Activated CD4-positive, alpha-beta T cell treated with anti-CD3 and anti-CD28 coated beads, Interleukin-2, Interleukin-6, amounts not matched to agents 100 ng/mL and 50 ng/mL, durations not matched to agents 16 hours and 8 hours (primary cell): ENCODE measurements around the gene TMEM87B.

Experiments
- DNase-seq: peaks from one replicate; pipeline ENCODE4 v3.0.0-alpha.2; 2020

TMEM87B gene

GRCh38 chr2:112152476-112153178 lies 97.6 kb downstream of the TMEM87B start:
- DNase-seq = no peak

DNA sequence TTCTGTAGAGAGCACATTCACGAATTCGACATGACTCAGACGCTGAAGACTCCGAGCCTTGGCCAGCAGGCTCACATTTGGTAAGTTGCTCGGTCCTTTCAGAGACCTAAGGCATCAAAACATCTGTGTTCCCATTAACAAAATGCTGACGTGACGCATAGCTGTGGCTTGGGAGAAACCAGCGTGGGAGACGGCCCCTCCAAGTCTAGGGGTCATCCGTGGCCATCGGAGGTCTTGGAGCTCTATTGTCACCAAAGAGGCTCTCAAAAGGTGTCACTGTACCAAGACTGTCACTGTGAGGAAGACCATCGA lies 98.1 kb downstream of the TMEM87B start:
- DNase-seq = no peak

DNA sequence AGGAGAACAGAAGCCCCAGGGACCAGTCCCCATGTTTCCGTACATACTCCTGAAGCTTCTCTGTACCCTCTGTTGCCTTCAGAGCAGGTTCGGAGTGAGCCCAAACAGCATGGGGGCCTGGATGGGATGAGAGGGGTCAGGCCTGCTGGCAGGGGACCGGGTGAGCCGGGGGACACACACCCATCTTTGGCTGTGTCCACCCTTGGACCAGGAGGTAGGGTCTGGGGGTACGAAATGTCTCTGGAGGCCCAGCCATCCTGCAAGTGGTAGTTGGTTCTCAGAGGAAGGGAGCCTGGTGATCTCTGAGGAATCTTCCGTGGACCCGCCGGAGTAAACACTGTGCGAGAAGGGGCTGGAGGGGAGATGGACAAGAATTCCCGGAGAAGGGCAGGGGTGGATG lies 98.4 kb downstream of the TMEM87B start:
- no peak for DNase-seq

- DNase-seq = no peak
Observed at GRCh38 chr2:112154246-112155117, 99.4 kb downstream of the TMEM87B start.

DNA sequence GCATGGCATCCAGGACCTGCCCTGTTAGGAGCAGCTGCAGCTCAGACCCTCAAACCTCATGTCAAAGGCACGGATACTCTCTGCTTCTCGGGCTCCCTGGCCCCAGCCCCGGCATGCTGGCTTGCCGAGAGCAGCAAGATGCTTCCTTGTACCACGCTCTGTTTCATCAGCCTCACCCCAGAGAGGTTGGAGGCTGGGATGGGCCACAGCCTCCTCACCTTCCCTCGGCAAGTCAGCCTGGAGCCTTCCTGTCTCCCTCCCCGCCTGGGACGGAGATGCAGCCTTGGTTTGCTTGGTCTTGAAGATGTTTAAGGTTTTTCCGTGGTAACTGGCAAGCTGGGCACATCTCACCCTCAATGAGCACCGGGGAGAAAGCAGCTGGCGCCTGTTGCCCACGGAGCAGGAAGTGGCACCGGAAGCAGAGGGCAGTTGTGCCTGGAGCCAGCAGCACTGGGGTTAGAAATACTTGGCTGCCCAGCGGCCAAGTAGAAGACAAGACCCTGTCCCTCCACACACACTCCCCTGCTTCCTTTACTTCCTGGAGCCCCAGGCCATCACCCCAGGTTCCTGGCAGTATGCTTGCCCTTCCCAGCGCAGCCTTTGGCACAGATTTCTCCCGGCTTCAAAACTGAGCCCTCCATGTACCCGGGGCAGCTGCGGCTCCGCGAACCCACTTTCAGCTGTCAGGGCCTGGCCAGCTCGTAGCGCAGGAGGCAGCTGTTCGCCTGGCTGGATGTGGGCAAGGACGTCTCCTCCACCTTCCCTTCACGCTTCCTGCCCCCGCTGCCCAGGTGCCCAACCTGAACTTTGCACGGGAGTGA lies 100.5 kb downstream of the TMEM87B start:
- peak; percentile 52 for DNase-seq

- peak; percentile 55 for DNase-seq
Observed at GRCh38 chr2:112156152-112156986, 101.3 kb downstream of the TMEM87B start.

GRCh38 chr2:112157472-112157871 lies 102.4 kb downstream of the TMEM87B start:
- no peak for DNase-seq

- no peak for DNase-seq
Observed at GRCh38 chr2:112159454-112159921, 104.4 kb downstream of the TMEM87B start.

DNA sequence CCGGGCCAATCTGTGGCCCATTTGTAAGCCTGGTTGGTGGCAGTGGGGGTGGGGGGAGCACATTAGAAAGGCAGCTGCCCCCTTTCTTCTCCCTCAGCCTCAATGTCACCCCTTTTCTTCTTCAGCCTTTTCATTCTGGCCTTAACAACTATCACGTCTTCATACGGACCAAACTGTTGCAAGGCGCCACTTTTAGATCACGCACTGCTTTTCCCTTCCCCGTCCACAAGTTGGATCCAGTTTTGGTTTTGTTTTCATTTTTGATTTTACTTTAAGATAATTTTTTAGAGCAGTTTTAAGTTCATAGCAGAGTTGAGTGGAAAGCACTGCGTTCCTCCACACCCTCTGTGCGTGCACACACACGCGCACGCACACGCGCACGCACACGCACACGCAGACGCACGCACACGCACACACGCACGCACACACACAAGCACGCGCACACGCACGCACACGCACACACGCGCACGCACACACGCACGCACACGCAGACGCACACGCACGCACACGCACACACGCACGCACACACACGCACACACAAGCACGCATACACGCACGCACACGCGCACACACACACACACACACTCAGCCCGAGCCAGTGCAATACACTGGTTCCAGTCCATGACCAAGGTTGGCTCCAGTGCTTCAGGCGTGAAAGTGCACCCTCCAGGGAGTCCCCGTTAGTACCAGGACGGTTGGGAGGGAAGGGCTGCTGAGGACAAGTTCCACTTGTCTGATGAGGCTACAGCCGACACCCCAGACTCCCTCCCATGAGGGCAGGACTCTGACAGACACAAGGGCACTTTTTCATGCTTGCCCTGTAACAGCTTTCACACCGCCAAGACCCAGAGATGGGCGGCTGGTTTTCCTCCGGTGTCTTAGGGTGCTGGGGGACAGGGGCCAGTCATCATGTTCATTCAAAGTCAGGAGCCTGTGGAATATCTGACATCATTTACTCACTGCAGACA lies 105.5 kb downstream of the TMEM87B start:
- no peak for DNase-seq

GRCh38 chr2:112161431-112162145 lies 106.5 kb downstream of the TMEM87B start:
- DNase-seq = no peak

GRCh38 chr2:112162341-112162740 lies 107.3 kb downstream of the TMEM87B start:
- no peak for DNase-seq

DNA sequence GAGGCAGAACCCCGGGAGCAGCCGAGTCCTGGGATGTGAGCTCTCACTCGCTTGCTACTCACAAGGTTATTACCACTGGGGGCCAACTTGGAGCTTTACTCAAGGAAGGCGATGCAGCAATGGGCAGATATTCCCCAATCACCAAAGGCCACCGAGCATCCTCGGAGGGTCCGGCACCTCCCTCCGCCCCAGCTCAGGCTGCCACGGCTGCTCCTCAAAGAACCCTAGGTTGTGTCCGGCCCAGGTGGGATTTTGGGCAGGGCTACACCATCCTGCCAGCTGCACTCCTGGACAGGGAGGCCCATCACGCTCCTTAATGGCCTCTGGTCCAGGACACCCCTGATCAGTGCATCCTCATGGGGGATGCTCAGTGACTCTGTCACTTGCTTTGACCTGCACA lies 107.9 kb downstream of the TMEM87B start:
- no peak for DNase-seq

GRCh38 chr2:112163541-112163981 lies 108.5 kb downstream of the TMEM87B start:
- DNase-seq = no peak

- DNase-seq = no peak
Observed at GRCh38 chr2:112164876-112165275, 109.8 kb downstream of the TMEM87B start.

GRCh38 chr2:112165296-112165695 lies 110.2 kb downstream of the TMEM87B start:
- no peak for DNase-seq

- DNase-seq = no peak
Observed at GRCh38 chr2:112166806-112167499, 111.9 kb downstream of the TMEM87B start.

- DNase-seq = no peak
Observed at GRCh38 chr2:112168422-112169124, 113.5 kb downstream of the TMEM87B start.
